OCI-LY3 (cell line): Measurements from ENCODE around the gene CTSE.

Experiments
- EZH2phosphoT487 ChIP-seq: fragments of 200-600 bp; shearing (Covaris generic); IDR thresholded peaks from 2 replicates; pipeline ENCODE4 v1.6.1; 2018; ENCODE audit warnings: antibody characterized with exemption, mixed run types, low read depth
- TF ChIP-seq, protein P1 (sequence below): fragments of 200-600, 300-600 bp; sonication (generic); IDR thresholded peaks from 2 replicates; pipeline ENCODE4 v1.5.1; 2014; ENCODE audit warnings: antibody characterized with exemption, low read length, low read depth

DNA sequence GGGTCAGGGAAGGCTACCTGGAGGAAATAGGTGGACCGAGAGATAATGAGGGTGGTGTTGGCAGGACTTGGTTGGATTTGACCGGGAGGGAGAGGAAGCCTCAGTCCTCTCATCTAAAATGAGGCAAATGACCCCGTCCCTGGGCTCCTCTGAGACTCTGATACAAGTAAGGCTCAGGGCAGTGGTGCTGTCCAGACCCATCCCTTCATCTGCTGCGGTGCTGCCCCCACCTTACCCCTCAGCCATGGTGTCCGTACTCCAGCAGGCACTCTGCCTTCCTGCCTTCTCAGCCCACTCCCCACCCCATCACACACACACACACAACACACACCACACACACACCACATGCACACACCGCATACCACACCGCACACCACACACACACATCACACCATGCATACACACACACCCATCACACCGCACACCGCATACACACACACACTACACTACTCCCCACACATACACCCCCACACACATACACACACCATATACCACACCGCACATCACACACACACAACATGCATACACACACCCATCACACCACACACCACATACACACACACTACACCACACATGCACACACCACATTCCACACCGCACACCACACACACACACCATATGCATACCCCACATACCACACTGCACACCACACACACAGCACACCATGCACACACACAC is 51.1 kb downstream of the CTSE start:
- TF ChIP-seq, protein P1, sequence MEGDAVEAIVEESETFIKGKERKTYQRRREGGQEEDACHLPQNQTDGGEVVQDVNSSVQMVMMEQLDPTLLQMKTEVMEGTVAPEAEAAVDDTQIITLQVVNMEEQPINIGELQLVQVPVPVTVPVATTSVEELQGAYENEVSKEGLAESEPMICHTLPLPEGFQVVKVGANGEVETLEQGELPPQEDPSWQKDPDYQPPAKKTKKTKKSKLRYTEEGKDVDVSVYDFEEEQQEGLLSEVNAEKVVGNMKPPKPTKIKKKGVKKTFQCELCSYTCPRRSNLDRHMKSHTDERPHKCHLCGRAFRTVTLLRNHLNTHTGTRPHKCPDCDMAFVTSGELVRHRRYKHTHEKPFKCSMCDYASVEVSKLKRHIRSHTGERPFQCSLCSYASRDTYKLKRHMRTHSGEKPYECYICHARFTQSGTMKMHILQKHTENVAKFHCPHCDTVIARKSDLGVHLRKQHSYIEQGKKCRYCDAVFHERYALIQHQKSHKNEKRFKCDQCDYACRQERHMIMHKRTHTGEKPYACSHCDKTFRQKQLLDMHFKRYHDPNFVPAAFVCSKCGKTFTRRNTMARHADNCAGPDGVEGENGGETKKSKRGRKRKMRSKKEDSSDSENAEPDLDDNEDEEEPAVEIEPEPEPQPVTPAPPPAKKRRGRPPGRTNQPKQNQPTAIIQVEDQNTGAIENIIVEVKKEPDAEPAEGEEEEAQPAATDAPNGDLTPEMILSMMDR, result no peak
- no peak for TF ChIP-seq EZH2phosphoT487
